GM19043 (cell line): Measurements from ENCODE around the gene NOTUM.
"Not testable (repeated sequence)": the region's sequence is repeated elsewhere in the genome, so short reads cannot be mapped to it uniquely, and the experiment has no call there.

ENCODE experiments used
- ATAC-seq: cut with Tn5 transposase; IDR thresholded peaks from one replicate; pipeline ENCODE4 v1.9.1; 2021; ENCODE audit warnings: low read depth; ENCODE audit not compliant: unreplicated experiment

NOTUM gene

GRCh38 chr17:81926451-81927151 is 34.4 kb downstream of the NOTUM start:
- no peak for ATAC-seq

- no peak for ATAC-seq
Measured at GRCh38 chr17:81925860-81926450, 35.0 kb downstream of the NOTUM start.

- ATAC-seq = no peak
Measured at GRCh38 chr17:81924557-81925532, 36.1 kb downstream of the NOTUM start.

GRCh38 chr17:81923302-81924260 is 37.4 kb downstream of the NOTUM start:
- no peak for ATAC-seq

- no peak for ATAC-seq
Measured at GRCh38 chr17:81922566-81923301, 38.3 kb downstream of the NOTUM start.

- ATAC-seq = no peak
Measured at GRCh38 chr17:81921996-81922565, 38.9 kb downstream of the NOTUM start.

GRCh38 chr17:81921537-81921862 is 39.5 kb downstream of the NOTUM start:
- ATAC-seq = no peak

- no peak for ATAC-seq
Measured at GRCh38 chr17:81920612-81921536, 40.1 kb downstream of the NOTUM start.

- ATAC-seq = no peak
Measured at GRCh38 chr17:81918832-81919545, 42.0 kb downstream of the NOTUM start.

GRCh38 chr17:81918333-81918669 is 42.7 kb downstream of the NOTUM start:
- not testable (repeated sequence) for ATAC-seq

GRCh38 chr17:81917565-81918332 is 43.2 kb downstream of the NOTUM start, which contains the start of gene SIRT7:
SIRT7 (minus strand) TSS chr17:81918176; CDS start chr17:81918131, 45 bp downstream.
- ATAC-seq = no peak

GRCh38 chr17:81916234-81917001 is 44.6 kb downstream of the NOTUM start:
- ATAC-seq = no peak

- ATAC-seq = no peak
Measured at GRCh38 chr17:81915331-81915730, 45.7 kb downstream of the NOTUM start.

- no peak for ATAC-seq
Measured at GRCh38 chr17:81914103-81914850, 46.7 kb downstream of the NOTUM start.

- ATAC-seq = no peak
Measured at GRCh38 chr17:81913394-81914102, 47.4 kb downstream of the NOTUM start.
